CD4-positive, CD25-positive, alpha-beta regulatory T cell (primary cell): ENCODE data around the gene MACROD2. TPM values are rescaled to one million over a fixed set of nuclear protein-coding genes. Genes with fewer than 3 reads are reported as not detected.

Experiments
- ATAC-seq, 2 donors: fragments of 150-1000 bp; cut with Tn5 transposase; one replicate each; pipeline ENCODE4 v1.10.0; 2021; ENCODE audit warnings: low read depth in 2 of 2, moderate number of reproducible peaks in 2 of 2, moderate library complexity in 1 of 2
- DNase-seq, 3 donors: peaks; one replicate each; pipeline versions ENCODE4 v3.0.0 to v3.0.0-alpha.2; 2012 to 2022; ENCODE audit warnings: mixed read lengths in 1 of 3
- H3K27ac ChIP-seq: one replicate; pipeline ENCODE4 v1.7.0; 2013; ENCODE audit warnings: mild to moderate bottlenecking, low read length; ENCODE audit not compliant: insufficient read depth, poor library complexity, severe bottlenecking
- H3K27me3 ChIP-seq: one replicate; pipeline ENCODE4 v1.7.0; 2013; ENCODE audit warnings: low read length; ENCODE audit not compliant: control insufficient read depth, insufficient read depth
- H3K36me3 ChIP-seq: one replicate; pipeline ENCODE4 v1.7.0; 2013; ENCODE audit warnings: mild to moderate bottlenecking, low read length, moderate library complexity; ENCODE audit not compliant: control insufficient read depth, insufficient read depth
- H3K4me1 ChIP-seq: 2 replicates; pipeline ENCODE4 v1.7.0; 2013; ENCODE audit warnings: mild to moderate bottlenecking, low read length; ENCODE audit not compliant: insufficient read depth, control insufficient read depth, poor library complexity, severe bottlenecking
- H3K4me3 ChIP-seq: one replicate; pipeline ENCODE4 v1.7.0; 2013; ENCODE audit warnings: low read depth, mild to moderate bottlenecking, low read length, moderate library complexity
- H3K9me3 ChIP-seq, 2 experiments: 1 replicate in 1 of 2; 2 replicates in 1 of 2; pipeline ENCODE4 v1.7.0; 2013; ENCODE audit warnings: low read length in 2 of 2, mild to moderate bottlenecking in 1 of 2, moderate library complexity in 1 of 2; ENCODE audit not compliant: control insufficient read depth in 2 of 2
- H3K27ac Mint-ChIP-seq, 3 donors: one replicate each; pipeline ENCODE4 v1.8.0; 2020 to 2022; ENCODE audit warnings: mild to moderate bottlenecking in 3 of 3, mixed read lengths in 3 of 3, moderate library complexity in 2 of 3
- H3K27me3 Mint-ChIP-seq: one replicate; pipeline ENCODE4 v1.8.0; 2022; ENCODE audit warnings: mild to moderate bottlenecking, mixed read lengths
- H3K36me3 Mint-ChIP-seq: one replicate; pipeline ENCODE4 v1.8.0; 2020; ENCODE audit warnings: mixed read lengths
- H3K4me1 Mint-ChIP-seq, 4 donors: one replicate each; pipeline ENCODE4 v1.8.0; 2020 to 2022; ENCODE audit warnings: mixed read lengths in 4 of 4, mild to moderate bottlenecking in 1 of 4
- H3K4me3 Mint-ChIP-seq, 4 donors: one replicate each; pipeline ENCODE4 v1.8.0; 2020 to 2022; ENCODE audit warnings: mild to moderate bottlenecking in 4 of 4, mixed read lengths in 4 of 4, moderate library complexity in 3 of 4
- H3K9me3 Mint-ChIP-seq, 7 donors: one replicate each; pipeline ENCODE4 v1.8.0; 2020 to 2022; ENCODE audit warnings: mixed read lengths in 7 of 7, mild to moderate bottlenecking in 3 of 7, moderate library complexity in 2 of 7
- polyA plus RNA-seq, 4 donors: library from polyadenylated mRNA; unstranded; fragments of 300-500 nt; fragmentation: Illumina TruSeq; gene quantifications; one replicate each; pipeline ENCODE4 v1.2.3, GENCODE V29; 2021
- total RNA-seq: library from RNA; stranded (reverse); gene quantifications from one replicate; pipeline ENCODE4 v1.2.3, GENCODE V29; 2022

Gene MACROD2
- total and polyA plus RNA-seq, 5 donors from 2014 or later = 1.4 TPM; not detected in 4

GRCh38 chr20:15848995-15849610, 1853.8 kb downstream of the MACROD2 start:
- peaks cover 0 to 21% (median 10%) of the 10 kb centered on the region in 7 donors for H3K9me3 Mint-ChIP-seq
- no peak overlapping the region for H3K4me3 Mint-ChIP-seq
- peak overlapping the region in 1 of 3 donors; percentile 26 for H3K27ac Mint-ChIP-seq
- H3K36me3 ChIP-seq = no peaks in the 10 kb centered on the region
- no peaks in the 10 kb centered on the region for H3K27me3 ChIP-seq
- H3K36me3 Mint-ChIP-seq = no peaks in the 10 kb centered on the region
- ATAC-seq = no peak
- no peaks in the 10 kb centered on the region for H3K27me3 Mint-ChIP-seq
- no peaks in the 10 kb centered on the region for H3K4me1 Mint-ChIP-seq
- H3K4me1 ChIP-seq = no peaks in the 10 kb centered on the region
- H3K27ac ChIP-seq = no peak overlapping the region
- no peak for DNase-seq
- H3K9me3 ChIP-seq = peaks cover 0 to 2% of the 10 kb centered on the region in 2 experiments
- no peak overlapping the region for H3K4me3 ChIP-seq

GRCh38 chr20:15851576-15852215, 1856.4 kb downstream of the MACROD2 start:
- ATAC-seq (no peak), DNase-seq (no peak)
- Mint-ChIP-seq H3K27me3 (no peaks in the 10 kb centered on the region), H3K9me3 (peaks cover 0 to 18% (median 6%) of the 10 kb centered on the region in 7 donors), H3K36me3 (no peaks in the 10 kb centered on the region), H3K27ac (no peak overlapping the region), H3K4me1 (no peaks in the 10 kb centered on the region), H3K4me3 (no peak overlapping the region)
- Histone ChIP-seq H3K27ac (no peak overlapping the region), H3K36me3 (no peaks in the 10 kb centered on the region), H3K4me3 (no peak overlapping the region), H3K4me1 (no peaks in the 10 kb centered on the region), H3K27me3 (no peaks in the 10 kb centered on the region), H3K9me3 (peaks cover 0 to 2% of the 10 kb centered on the region in 2 experiments)

- H3K27ac ChIP-seq = no peak overlapping the region
These were observed 1859.6 kb downstream of the MACROD2 start for GRCh38 chr20:15854911-15855310.

GRCh38 chr20:15857173-15857784, 1862.0 kb downstream of the MACROD2 start:
- H3K27me3 ChIP-seq = no peaks in the 10 kb centered on the region
- no peaks in the 10 kb centered on the region for H3K36me3 ChIP-seq
- Mint-ChIP-seq H3K27me3 (no peaks in the 10 kb centered on the region), H3K36me3 (no peaks in the 10 kb centered on the region), H3K9me3 (peaks cover 0 to 15% (median 6%) of the 10 kb centered on the region in 7 donors), H3K4me1 (no peaks in the 10 kb centered on the region), H3K4me3 (no peak overlapping the region), H3K27ac (no peak overlapping the region)
- ATAC-seq (no peak), DNase-seq (no peak)
- H3K27ac ChIP-seq = no peak overlapping the region
- H3K9me3 ChIP-seq = no peaks in the 10 kb centered on the region
- H3K4me3 ChIP-seq = no peak overlapping the region
- H3K4me1 ChIP-seq = no peaks in the 10 kb centered on the region

More at GRCh38 chr20:15854911-15855310, 1859.6 kb downstream of the MACROD2 start:
- ATAC-seq = no peak
- H3K9me3 ChIP-seq = no peaks in the 10 kb centered on the region
- Mint-ChIP-seq H3K4me3 (no peak overlapping the region), H3K27ac (peak overlapping the region in 1 of 3 donors; percentile 45), H3K4me1 (no peaks in the 10 kb centered on the region), H3K9me3 (peaks cover 5 to 21% (median 9%) of the 10 kb centered on the region in 7 donors), H3K36me3 (no peaks in the 10 kb centered on the region), H3K27me3 (no peaks in the 10 kb centered on the region)
- H3K4me3 ChIP-seq = no peak overlapping the region
- no peaks in the 10 kb centered on the region for H3K27me3 ChIP-seq
- H3K4me1 ChIP-seq = no peaks in the 10 kb centered on the region
- DNase-seq = no peak
- no peaks in the 10 kb centered on the region for H3K36me3 ChIP-seq

DNA sequence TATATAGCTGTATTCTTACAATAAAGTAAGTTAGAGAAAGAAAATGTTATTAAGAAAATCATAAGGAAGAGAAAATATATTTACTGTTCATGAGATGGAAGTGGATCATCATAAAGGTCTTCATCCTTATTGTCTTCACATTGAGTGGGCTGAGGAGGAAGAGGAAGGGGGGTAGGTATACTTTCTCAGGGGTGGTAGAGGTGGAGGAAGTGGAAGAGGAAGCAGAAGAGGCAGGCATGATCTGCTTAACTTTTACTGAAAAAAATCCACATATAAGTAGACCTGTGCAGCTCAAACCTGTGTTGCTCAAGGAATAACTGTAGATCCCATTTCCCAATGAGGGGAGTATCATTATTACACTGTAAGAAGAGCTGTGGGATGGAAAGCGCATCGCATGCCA, 1863.7 kb downstream of the MACROD2 start:
- H3K4me1 ChIP-seq = no peaks in the 10 kb centered on the region
- Mint-ChIP-seq H3K9me3 (peaks cover 4 to 11% (median 9%) of the 10 kb centered on the region in 7 donors), H3K4me1 (no peaks in the 10 kb centered on the region), H3K27me3 (no peaks in the 10 kb centered on the region), H3K36me3 (no peaks in the 10 kb centered on the region), H3K27ac (no peak overlapping the region), H3K4me3 (no peak overlapping the region)
- no peak overlapping the region for H3K27ac ChIP-seq
- H3K36me3 ChIP-seq = no peaks in the 10 kb centered on the region
- no peaks in the 10 kb centered on the region for H3K27me3 ChIP-seq
- no peaks in the 10 kb centered on the region for H3K9me3 ChIP-seq
- H3K4me3 ChIP-seq = no peak overlapping the region
- no peak for ATAC-seq
- DNase-seq = no peak

DNA sequence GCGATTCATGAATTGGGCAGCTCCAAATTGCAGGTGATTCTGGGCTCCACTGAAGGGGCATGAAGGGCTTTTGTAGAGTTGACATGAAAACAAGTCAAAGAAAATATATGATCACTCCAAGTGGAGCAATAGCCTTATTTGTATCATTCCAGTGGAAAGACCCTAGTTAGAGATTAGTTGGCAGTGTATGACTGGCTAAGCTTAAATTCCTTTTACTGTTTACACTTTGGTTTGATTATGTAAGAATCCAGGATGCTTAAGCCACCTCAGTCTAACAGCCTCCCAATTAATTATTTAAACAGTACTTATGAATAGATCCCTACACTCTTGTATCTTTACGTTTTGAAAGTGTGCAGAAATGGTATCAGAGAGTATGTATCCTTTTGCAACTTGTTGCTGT, 1865.5 kb downstream of the MACROD2 start:
- ATAC-seq = no peak
- Mint-ChIP-seq H3K4me3 (no peak overlapping the region), H3K27me3 (no peaks in the 10 kb centered on the region), H3K4me1 (no peaks in the 10 kb centered on the region), H3K36me3 (no peaks in the 10 kb centered on the region), H3K9me3 (peaks cover 3 to 16% (median 9%) of the 10 kb centered on the region in 7 donors), H3K27ac (no peak overlapping the region)
- no peaks in the 10 kb centered on the region for H3K36me3 ChIP-seq
- H3K27me3 ChIP-seq = no peaks in the 10 kb centered on the region
- H3K9me3 ChIP-seq = no peaks in the 10 kb centered on the region
- H3K4me1 ChIP-seq = no peaks in the 10 kb centered on the region
- H3K27ac ChIP-seq = no peak overlapping the region
- H3K4me3 ChIP-seq = no peak overlapping the region
- no peak for DNase-seq

DNA sequence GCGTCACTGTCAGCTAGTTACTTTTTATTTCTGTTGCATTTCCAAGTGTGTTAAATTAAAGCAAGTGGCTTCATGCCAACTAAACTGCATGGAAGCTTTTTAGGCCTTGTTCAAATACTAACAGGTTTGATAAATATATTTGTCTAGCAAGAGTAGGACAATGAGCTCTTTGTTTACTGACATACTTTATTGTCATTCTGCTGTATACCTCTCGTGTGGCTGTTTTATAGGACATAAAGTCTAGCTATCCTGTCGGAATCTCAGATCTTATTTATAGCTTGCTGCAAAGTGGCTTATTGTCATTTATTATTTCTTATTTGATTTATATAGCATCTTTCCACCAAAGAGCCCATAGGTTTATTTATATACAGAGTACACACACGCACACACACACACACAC, 1866.9 kb downstream of the MACROD2 start:
- no peak for ATAC-seq
- DNase-seq = no peak
- Mint-ChIP-seq H3K36me3 (no peaks in the 10 kb centered on the region), H3K27ac (no peak overlapping the region), H3K4me3 (no peak overlapping the region), H3K9me3 (peaks cover 2 to 18% (median 7%) of the 10 kb centered on the region in 7 donors), H3K27me3 (no peaks in the 10 kb centered on the region), H3K4me1 (no peaks in the 10 kb centered on the region)
- Histone ChIP-seq H3K4me1 (no peaks in the 10 kb centered on the region), H3K9me3 (no peaks in the 10 kb centered on the region), H3K27ac (no peak overlapping the region), H3K27me3 (no peaks in the 10 kb centered on the region), H3K36me3 (no peaks in the 10 kb centered on the region), H3K4me3 (no peak overlapping the region)
